ENCODE measurements around the gene TP73. TPM values are rescaled to one million over a fixed set of nuclear protein-coding genes. Genes with fewer than 3 reads are reported as not detected.

Gene TP73
- total RNA-seq, 1 donor from 2014 or later: not detected

- no peaks in the 10 kb centered on the region for H3K9me3 Mint-ChIP-seq (ENCODE audit: unreplicated experiment)
- no peak for DNase-seq (ENCODE audit: low spot score)
- H3K4me1 Mint-ChIP-seq (ENCODE audit: unreplicated experiment): no peaks in the 10 kb centered on the region
- peaks cover 3% of the 10 kb centered on the region for H3K27me3 Mint-ChIP-seq (ENCODE audit: unreplicated experiment)
- H3K4me3 Mint-ChIP-seq (ENCODE audit: unreplicated experiment): no peak overlapping the region
- H3K27ac Mint-ChIP-seq (ENCODE audit: unreplicated experiment): no peak overlapping the region
- H3K36me3 Mint-ChIP-seq (ENCODE audit: low read depth, unreplicated experiment): peaks cover 28% of the 10 kb centered on the region
- TF ChIP-seq, protein P1, sequence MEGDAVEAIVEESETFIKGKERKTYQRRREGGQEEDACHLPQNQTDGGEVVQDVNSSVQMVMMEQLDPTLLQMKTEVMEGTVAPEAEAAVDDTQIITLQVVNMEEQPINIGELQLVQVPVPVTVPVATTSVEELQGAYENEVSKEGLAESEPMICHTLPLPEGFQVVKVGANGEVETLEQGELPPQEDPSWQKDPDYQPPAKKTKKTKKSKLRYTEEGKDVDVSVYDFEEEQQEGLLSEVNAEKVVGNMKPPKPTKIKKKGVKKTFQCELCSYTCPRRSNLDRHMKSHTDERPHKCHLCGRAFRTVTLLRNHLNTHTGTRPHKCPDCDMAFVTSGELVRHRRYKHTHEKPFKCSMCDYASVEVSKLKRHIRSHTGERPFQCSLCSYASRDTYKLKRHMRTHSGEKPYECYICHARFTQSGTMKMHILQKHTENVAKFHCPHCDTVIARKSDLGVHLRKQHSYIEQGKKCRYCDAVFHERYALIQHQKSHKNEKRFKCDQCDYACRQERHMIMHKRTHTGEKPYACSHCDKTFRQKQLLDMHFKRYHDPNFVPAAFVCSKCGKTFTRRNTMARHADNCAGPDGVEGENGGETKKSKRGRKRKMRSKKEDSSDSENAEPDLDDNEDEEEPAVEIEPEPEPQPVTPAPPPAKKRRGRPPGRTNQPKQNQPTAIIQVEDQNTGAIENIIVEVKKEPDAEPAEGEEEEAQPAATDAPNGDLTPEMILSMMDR (IDR thresholded peaks at IDR 0.05; ENCODE audit: unreplicated experiment): no peak
Observed at GRCh38 chr1:3778590-3779264, 126.4 kb downstream of the TP73 start.

- TF ChIP-seq, protein P1 (IDR thresholded peaks at IDR 0.05; ENCODE audit: unreplicated experiment): no peak
- Mint-ChIP-seq H3K27ac (ENCODE audit: unreplicated experiment) (no peak overlapping the region), H3K4me3 (ENCODE audit: unreplicated experiment) (peak overlapping the region; percentile 17), H3K36me3 (ENCODE audit: low read depth, unreplicated experiment) (peaks cover 35% of the 10 kb centered on the region), H3K27me3 (ENCODE audit: unreplicated experiment) (peaks cover 4% of the 10 kb centered on the region), H3K4me1 (ENCODE audit: unreplicated experiment) (no peaks in the 10 kb centered on the region), H3K9me3 (ENCODE audit: unreplicated experiment) (no peaks in the 10 kb centered on the region)
- no peak for DNase-seq (ENCODE audit: low spot score)
Observed at GRCh38 chr1:3779265-3779911, 127.1 kb downstream of the TP73 start.

DNA sequence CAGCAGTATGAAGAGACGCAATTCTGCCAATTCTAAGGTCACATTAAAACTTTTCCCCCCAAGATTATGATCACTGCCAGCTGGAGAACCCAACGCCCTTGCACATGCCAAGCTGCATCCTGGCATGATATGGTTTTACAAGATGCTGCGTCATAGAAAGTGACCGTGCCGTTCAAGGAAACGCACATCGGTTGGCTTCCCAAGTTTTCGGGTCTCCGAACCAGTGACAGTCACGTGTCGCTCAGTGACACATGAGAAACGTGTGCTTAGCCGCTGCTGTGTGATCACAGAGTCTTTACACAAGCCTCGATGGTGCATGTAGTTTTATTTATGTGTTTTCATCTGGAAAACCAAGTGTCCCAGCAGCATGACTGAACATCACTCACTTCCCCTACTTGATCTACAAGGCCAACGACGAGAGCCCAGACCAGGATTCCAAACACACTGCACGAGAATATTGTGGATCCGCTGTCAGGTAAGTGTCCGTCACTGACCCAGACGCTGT is 127.6 kb downstream of the TP73 start:
- peak overlapping the region; percentile 17 for H3K4me3 Mint-ChIP-seq (ENCODE audit: unreplicated experiment)
- H3K27me3 Mint-ChIP-seq (ENCODE audit: unreplicated experiment): peaks cover 4% of the 10 kb centered on the region
- no peaks in the 10 kb centered on the region for H3K9me3 Mint-ChIP-seq (ENCODE audit: unreplicated experiment)
- H3K27ac Mint-ChIP-seq (ENCODE audit: unreplicated experiment): peak overlapping the region; percentile 70
- DNase-seq (ENCODE audit: low spot score): no peak
- H3K36me3 Mint-ChIP-seq (ENCODE audit: low read depth, unreplicated experiment): peaks cover 35% of the 10 kb centered on the region
- no peaks in the 10 kb centered on the region for H3K4me1 Mint-ChIP-seq (ENCODE audit: unreplicated experiment)
- TF ChIP-seq, protein P1 (IDR thresholded peaks at IDR 0.05; ENCODE audit: unreplicated experiment): no peak

GRCh38 chr1:3780901-3781300 is 128.6 kb downstream of the TP73 start:
- Mint-ChIP-seq H3K27ac (ENCODE audit: unreplicated experiment) (no peak overlapping the region), H3K4me1 (ENCODE audit: unreplicated experiment) (no peaks in the 10 kb centered on the region), H3K9me3 (ENCODE audit: unreplicated experiment) (no peaks in the 10 kb centered on the region), H3K36me3 (ENCODE audit: low read depth, unreplicated experiment) (peaks cover 41% of the 10 kb centered on the region), H3K27me3 (ENCODE audit: unreplicated experiment) (peaks cover 3% of the 10 kb centered on the region), H3K4me3 (ENCODE audit: unreplicated experiment) (no peak overlapping the region)
- DNase-seq (ENCODE audit: low spot score): no peak
- TF ChIP-seq, protein P1 (IDR thresholded peaks at IDR 0.05; ENCODE audit: unreplicated experiment): no peak

Measured in endothelial cell (in vitro differentiated cells).